ENCODE data around the gene FAM124B.

GRCh38 chr2:224357098-224357901, 44.6 kb downstream of the FAM124B start:
- TF ChIP-seq EP300 (IDR thresholded peaks at IDR 0.05; ENCODE audit: borderline replicate concordance in 1 of 2, low read depth in 2 of 2, low read length in 2 of 2) = no peak
- no peak for TF ChIP-seq USF2 (IDR thresholded peaks at IDR 0.05; ENCODE audit: low read length)

Data from H1 (cell line).